Middle frontal gyrus (tissue), 1 donor: ENCODE results near the gene PLD1.

Source experiments
- DNase-seq: peaks from one replicate; pipeline ENCODE4 v3.0.0-alpha.2; 2015; ENCODE audit warnings: low spot score; ENCODE audit errors: extremely low spot score

The PLD1 gene

DNA sequence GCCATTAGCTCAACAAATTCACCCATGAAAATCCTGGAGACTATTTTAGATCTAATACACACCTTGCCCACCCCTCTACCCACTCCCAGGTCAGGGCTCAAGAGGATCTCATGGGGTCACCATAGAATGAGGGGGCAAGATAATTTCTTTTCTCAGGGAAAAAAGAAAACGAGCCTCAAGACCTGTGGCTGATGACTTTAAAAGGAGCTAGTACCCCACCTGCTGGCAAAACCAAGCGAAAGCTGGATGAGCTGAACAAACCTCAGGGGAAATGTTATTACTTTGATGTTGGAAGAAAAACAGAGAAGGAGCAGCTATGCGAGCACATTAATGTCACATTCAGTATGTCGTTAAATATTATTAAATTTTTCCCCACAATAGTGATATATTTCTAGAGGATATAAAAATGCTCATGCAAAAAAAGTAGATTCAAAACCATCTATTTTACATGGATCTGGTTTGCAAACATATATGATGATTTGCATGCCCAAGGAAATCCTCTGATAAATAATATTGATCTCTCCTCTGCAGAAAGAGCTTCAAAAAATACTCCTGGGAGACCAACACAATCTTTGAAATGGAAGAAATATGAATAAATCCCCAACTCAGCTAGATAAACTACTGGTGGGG is 37.7 kb downstream of the PLD1 start:
- peak; percentile 65 for DNase-seq

DNA sequence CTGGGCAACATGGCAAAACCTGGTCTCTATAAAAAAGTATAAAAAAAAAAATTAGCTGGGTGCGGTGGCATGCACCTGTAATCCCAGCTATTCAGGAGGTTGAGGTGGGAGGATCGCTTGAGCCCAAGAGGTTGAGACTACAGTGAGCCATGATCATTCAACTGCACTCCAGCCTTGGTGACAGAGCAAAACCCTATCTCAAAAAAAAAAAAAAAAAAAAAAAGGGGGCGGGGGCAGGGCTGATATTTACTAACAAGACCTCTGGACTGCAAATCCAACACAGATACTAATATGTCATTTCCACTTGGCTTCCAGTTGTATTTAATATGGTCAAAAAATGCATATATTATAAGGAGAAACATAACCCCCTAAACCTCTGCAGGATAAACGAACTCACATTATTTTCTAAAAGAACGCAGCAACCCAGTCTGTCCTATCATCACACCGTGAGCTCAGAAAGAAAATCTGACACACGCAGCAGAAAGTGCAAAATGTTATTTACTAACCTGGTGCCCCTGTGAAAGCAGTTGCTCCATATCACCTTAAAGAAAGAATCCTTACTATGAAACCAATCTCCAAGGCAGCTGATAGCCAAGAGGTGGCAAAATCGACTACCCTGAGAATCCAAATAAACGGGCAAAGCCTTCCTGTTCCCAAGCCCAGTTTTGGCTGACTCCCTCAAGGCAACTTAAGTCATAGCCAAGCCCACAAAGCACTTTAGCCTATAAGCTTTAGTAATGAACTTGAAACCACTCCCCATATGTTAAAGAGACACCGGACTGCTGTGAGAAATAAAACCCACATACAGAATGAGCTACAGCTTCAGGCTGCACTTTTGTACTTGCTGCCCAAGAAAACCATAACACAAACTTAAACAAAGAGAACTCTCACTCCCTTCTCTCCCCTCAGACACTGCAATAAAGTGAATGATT is 39.3 kb downstream of the PLD1 start:
- peak; percentile 2 for DNase-seq

- no peak for DNase-seq
These were observed 40.8 kb downstream of the PLD1 start for GRCh38 chr3:171769461-171769860.

DNA sequence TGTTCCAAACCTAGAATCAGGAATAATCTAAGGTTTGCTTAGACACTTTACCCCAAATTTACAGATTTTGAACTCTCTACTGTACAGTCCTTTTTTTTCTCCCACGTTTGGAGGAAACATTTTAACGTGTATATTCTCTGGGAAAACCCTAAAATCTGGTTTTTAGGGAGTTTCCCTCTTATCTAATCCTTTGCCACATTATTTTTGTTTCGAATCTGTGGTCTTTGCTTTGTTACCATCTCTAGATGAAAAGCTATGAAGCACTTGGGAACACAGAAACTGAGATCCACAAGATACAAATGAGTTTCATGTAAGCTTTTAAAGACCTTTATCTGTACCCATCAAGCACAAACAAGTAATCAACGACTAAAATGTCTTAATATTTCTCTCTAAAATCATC is 41.3 kb downstream of the PLD1 start:
- DNase-seq, result no peak

- DNase-seq, result no peak
These were observed 41.9 kb downstream of the PLD1 start for GRCh38 chr3:171768281-171768900.

DNA sequence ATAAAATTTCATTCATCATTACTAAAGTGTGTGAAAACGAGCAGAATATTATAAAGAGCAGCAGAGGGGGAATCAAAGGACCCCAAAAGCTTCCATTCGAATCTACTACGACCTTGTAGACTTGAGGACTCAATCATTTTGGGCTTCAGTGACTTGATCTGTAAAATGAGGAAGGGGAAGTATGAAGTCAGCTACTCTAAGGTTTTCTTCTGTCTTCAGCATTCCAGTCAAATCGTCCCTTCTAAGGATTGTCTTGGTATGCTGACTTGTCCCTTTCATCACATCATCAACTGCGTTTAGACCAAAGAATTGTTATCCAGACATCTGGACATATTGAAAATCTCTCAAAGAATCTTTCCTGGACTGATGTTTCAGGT is 44.8 kb downstream of the PLD1 start:
- no peak for DNase-seq

GRCh38 chr3:171763392-171763791 is 46.9 kb downstream of the PLD1 start:
- DNase-seq, result no peak

DNA sequence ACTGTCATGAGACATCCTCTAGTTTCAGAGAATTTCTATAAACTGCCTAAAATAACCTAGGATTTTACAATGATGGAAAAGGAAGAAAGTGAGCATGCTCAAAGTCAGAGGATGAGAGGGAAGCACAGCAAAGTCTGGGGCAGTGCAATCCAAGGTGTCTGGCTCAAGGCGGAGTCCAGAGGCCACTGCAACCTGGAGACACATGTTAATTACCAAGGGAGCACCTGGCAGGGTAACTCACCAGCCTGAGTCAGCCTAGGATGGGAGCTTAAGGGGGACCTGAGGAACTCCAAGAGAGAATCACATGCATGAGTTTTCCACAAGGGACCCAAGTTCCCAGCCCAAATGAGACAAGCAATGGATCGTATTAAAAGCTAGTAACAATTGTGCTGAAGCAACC is 49.8 kb downstream of the PLD1 start:
- no peak for DNase-seq

GRCh38 chr3:171758109-171758508 is 52.2 kb downstream of the PLD1 start:
- DNase-seq, result no peak

- no peak for DNase-seq
These were observed 52.8 kb downstream of the PLD1 start for GRCh38 chr3:171757361-171758034.

- DNase-seq, result no peak
These were observed 54.6 kb downstream of the PLD1 start for GRCh38 chr3:171755656-171756055.

DNA sequence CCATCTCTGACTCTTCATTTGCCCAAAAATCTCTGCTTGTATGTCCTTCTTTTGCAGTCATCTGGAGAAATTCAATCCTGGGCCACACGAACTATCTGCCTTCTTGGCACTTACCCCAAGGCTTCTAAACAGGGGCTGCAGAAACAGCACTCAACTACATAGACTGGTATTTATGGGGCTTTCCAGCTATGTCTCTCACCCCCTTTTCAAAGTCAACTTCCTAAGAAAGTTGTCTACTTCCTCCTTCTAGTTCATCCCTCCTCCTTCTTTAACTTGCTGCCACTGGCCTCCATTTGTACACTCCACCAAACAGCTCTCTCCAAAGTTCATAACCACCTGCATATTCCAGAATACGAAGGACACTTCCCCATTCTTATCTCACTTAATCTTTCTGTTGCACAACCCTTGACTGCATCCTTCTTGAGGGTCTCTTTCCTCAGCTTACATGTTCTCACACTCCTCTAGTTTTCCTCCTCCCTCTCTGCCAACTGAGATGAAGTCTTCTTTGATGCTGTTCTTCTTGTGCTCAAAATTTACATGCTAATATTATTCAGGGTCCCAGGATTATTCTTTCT is 55.2 kb downstream of the PLD1 start:
- no peak for DNase-seq

DNA sequence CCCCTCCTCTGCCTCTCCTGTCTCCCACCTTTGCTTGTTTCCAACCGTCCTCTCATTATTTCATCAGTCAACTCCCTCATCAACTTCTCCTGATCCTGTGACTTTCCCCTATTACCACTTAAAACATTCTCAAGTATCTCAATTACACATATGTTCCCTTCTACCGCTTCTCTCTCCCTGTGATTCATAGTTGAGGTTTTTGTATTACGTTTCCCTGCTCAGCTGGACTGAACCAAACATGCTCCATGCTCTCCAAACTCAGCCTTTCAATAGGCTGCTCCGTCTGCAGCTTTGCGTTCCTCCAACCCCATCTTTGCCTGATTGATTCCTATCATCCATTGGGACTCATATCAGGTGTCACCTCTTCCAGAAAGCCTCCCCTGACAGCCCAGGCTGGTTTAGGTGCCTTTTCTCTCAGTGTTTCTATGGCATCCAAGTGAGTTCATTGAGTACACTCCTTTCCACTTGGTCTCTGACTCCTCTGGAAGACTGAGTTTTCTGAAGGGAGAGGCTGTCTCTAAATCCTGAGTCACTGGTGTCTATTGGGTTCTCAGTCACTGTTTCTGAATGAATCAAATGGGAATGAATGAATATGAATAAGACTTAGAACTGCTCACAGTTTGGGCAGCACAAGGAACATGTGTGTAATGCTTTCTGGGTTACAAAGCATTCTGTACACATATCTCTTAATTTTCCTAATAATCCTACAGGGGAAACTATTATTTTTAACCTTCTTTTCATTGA is 56.4 kb downstream of the PLD1 start:
- DNase-seq, result no peak

DNA sequence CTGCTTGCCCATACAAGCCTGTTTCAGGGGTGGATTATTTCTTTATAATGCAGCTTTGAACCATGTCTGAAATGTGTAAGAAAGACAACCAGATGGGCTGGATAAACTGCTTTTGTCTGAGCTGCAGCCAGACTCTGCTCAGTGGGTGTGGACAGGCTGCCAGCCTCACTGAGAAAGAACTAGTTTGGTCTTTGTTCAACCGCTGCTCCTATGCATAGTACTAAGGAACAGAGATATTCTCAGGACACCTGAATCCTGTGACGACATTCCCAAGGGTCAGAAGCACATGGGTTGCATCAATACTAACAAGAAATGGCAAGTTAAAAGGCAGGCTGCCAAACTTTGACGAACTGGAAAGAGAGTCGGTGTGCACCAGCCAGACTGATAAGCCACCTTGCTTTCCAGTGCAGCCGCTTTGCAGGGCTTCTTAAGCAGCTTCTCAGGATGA is 57.2 kb downstream of the PLD1 start:
- DNase-seq, result no peak

DNA sequence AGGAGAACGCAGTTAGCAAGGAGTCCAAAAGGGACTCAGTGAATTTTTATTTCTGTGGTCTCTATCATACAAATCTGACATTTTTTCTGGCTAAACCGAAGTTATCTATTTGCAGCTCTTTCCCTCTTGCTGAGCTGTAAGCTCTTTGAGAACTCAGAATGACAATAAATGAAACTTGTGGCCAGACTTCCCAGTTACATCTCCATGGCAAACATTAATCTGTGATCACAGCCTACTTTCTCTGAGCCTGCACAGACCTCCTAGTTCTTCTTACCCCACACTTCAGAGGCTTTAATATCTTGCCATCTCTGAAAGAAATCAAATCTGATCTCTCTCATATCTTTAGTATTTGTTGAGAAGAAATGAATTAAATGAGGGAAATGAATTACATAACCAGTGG is 58.0 kb downstream of the PLD1 start:
- DNase-seq, result no peak

DNA sequence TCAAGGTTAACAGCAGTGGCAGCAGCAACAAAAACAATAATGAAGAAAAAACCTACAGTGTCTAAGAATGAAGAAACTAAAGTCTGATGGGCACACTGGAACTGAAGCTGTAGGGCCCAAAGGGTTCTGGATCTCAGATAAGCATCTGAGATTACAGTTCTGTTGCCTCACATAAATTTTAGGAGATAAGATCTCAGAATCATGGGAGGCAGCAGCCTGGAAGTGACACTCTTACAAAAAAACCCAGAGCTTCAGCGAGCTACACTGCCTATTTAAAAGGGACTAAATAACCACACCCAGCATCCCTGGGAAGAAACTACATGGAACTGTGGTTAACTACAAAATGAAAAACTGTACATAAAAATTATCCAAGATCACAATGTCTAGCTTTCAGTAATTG is 61.2 kb downstream of the PLD1 start:
- DNase-seq, result no peak

- DNase-seq, result no peak
These were observed 62.0 kb downstream of the PLD1 start for GRCh38 chr3:171748064-171748924.

DNA sequence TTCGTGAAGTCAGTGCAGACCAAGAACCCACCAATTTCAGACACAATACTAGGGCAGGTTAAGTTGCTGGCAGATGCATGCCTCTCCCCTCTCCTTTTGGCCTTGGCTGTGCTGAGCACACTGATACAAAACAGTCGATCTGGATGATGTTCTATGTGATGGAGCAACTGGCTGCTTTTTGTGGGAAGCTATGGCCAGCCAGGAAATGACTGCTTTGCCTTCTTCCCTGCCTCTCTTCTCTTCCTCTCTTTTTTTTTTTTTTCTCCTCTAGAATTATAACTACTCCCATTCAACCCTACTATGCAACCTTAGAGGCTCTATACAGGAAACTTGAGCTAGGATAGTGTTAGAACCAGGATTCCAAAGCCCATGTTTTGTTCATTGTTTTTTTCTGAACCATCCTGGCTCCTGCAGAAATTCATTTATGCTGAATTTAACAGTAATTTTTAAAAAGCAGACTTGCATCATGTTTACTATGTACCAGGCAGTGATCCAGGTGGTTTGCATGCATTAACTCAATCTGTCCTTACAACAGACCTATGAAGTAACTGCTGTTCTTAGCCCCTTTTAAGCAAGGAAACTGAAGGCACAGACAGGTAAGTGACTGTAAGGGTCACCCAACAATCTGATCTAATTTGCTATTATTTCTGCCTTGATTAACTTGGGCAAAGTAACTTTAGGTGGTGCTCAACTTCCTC is 62.9 kb downstream of the PLD1 start:
- no peak for DNase-seq
